Nasal cavity respiratory epithelium epithelial cell of viscerocranial mucosa (primary cell): ENCODE data around the gene RMDN3. TPM values are rescaled to one million over a fixed set of nuclear protein-coding genes. Genes with fewer than 3 reads are reported as not detected.

Experiments used
- total RNA-seq: library from RNA; depleted of rRNA; stranded (reverse); fragments of >200 nt; gene quantifications from 2 replicates; pipeline ENCODE4 v1.2.3, GENCODE V29; 2014

The RMDN3 gene, protein sequence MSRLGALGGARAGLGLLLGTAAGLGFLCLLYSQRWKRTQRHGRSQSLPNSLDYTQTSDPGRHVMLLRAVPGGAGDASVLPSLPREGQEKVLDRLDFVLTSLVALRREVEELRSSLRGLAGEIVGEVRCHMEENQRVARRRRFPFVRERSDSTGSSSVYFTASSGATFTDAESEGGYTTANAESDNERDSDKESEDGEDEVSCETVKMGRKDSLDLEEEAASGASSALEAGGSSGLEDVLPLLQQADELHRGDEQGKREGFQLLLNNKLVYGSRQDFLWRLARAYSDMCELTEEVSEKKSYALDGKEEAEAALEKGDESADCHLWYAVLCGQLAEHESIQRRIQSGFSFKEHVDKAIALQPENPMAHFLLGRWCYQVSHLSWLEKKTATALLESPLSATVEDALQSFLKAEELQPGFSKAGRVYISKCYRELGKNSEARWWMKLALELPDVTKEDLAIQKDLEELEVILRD
- 22.2 and 27.6 TPM in 2 replicates for total RNA-seq

DNA sequence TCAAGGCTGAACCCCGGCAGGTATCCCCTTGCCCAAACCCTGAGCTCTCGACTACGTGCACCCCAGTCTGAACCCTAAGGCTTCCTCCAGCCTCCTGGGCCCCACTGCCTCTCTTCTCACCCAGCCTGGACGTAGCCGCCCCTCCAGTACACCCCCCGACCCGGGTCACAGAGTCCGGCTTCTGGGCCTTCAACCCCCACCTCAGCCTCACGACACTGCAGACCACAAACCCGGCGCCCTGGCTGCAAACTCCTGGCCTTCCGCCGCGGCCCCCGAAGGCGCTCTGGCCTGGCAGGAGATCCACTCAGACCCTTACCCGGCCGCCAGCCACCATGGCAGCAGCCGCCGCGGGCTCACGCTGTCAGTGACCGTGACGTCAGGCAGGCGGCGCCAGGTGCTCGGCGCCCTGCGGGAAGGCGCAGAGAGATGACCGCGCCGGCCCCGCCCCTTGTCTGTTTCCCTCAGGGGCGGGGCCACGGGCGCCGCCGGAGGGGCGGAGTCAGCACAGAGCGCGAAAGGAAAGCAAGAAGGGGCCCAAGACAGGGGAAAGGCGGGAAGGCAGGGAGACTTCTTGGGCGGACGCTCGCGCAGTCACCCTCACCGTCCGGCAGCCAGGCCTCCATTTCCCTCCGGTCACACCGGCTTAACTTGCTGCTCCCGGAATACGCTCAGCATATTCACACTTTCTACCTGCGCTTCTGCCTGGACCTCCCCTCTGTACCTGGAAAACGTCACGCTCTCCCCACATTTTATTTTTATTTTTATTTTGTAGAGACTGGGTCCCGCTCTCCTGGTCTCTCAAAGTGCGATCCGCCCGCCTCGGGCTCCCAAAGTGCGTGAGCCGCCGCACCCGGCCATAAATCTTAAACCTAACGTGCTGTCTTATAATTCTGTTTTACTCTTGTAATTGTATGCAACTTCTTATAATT, at the start of gene RMDN3:
TSS of gene RMDN3 (minus strand) at position 372 of the 929 bp plus-strand sequence. CDS start 471 bp downstream, outside the sequence.

DNA sequence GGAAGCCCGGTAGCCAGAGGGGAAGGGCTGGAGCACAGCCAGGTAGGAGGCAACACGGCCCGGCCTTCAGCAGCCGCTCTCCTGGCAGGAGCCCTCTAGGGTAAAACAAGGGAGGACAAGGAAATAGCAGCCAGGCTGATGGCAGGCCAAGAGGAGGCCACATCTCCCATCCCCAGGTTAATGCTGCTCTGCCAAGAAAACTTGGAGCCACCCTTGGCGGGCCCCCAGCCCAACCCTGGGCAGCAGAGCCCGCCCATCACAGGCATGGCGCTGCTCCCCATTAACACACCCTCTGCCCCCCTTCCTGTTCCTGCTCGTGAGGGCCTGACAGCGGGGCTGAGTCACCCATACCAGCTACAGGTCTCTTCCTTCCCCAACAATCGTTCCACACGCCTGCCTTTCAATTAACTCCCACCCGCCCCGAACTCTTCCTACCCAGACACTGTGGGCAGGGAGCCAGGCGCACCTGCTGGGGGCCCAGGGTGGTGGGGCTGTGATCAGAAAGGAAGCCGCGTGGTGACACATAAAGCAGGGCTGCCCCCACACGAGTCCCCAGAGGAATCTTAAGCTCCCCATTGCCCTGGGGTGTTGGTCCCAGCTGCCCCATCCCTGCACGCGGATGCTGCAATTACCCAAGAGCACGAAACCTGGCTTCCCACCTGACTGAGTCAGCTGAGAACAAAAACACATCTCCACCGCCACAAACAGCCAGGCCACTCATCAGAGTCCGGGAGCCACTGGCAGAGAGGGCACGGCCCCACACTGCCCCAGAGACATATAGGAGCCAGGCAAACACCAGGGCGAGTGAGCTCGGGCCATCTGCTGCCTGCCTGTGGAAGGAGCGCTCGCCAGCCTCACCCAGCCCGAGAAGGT, 14.5 kb upstream of the RMDN3 start, which contains the start of gene C15orf62:
TSS of gene C15orf62 (plus strand) at position 707 of the 873 bp plus-strand sequence. CDS start 516 bp downstream, outside the sequence.

DNA sequence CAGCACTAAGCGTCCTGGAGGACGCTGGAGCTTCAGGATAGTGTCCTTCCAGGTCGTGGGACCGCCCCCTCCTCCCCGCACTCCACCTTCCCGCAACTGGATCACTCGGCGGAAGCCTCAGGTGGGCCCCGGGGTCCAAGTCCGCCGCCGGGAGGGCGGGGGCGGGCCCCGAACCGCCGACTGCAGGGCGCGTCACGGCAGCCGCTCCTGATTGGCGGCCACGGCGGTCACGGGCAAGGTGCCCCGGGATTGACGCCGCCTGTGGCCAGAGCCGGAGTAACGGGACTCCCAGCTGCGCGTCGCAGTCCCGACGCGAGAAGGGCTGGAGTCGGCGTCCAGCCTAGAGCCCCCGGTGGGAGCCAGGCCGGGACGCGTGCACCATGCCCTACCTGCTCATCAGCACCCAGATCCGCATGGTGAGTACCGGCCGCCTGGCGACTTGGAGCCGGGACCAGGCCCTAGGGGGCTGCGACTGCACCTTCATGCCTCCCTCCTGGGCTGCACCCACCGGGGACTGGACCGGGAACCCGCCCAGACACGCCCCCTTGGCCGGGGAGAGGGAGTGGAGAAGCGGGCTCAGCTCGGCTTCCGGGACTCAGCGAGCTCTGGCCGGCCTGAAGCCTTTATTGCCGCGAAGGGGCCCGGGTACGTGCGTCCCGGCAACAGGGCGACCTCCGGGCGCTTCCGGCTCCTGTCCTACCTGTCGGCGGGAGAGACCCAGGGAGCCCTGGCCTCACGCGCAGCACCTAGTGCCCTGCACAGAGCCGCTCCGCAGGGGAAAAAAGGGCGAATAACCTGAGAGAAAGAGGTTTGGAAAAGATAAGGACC, 9.0 kb upstream of the RMDN3 start, which contains the start of gene GCHFR:
TSS of gene GCHFR (plus strand) at position 268 of the 828 bp plus-strand sequence. CDS start at position 381, 113 bp downstream.

DNA sequence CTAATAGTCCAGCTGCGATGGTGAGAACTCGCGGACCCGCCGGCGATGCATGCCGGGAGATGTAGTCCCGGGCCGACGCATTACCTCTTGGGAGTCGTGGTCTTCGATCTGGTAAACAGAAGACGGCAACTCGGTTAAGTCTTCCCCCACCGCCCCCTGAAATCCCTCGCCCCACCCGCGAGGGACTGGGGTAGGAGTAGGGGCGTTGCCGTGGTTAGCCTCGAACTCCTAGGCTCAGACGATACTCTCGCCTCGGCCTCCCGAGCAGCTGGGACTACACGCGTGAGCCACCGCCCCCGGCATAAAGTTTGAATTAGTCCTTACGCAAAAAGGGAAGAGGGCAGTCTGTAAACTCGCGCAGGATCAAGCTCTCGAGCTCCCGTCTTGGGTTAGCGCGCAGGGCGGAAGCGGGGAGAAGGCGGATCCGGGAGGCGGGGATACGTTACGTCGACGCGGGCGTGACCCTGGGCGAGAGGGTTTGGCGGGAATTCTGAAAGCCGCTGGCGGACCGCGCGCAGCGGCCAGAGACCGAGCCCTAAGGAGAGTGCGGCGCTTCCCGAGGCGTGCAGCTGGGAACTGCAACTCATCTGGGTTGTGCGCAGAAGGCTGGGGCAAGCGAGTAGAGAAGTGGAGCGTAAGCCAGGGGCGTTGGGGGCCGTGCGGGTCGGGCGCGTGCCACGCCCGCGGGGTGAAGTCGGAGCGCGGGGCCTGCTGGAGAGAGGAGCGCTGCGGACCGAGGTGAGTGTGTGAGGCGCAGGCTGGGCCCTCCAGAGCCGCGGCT, 60.2 kb downstream of the RMDN3 start, which contains the start of gene RAD51:
TSS of gene RAD51 (plus strand) at position 487 of the 781 bp plus-strand sequence. CDS start 3,585 bp downstream, outside the sequence.

Other genes with a start within 250 kb of the RMDN3 start
- 11.3 and 11.6 TPM in 2 replicates for gene CCDC32, start 190.2 kb downstream of the RMDN3 start, total RNA-seq
- gene RPUSD2, start 186.0 kb downstream of the RMDN3 start, total RNA-seq: 15.4 and 16.0 TPM in 2 replicates
- gene KNL1, start 161.0 kb downstream of the RMDN3 start, total RNA-seq: 0.36 and 0.68 TPM in 2 replicates
- 0.28 and 0.34 TPM in 2 replicates for gene RAD51, start 60.1 kb downstream of the RMDN3 start, total RNA-seq
- 4.3 and 15.7 TPM in 2 replicates for gene GCHFR, start 8.8 kb upstream of the RMDN3 start, total RNA-seq
- 1.1 and 1.7 TPM in 2 replicates for gene C15orf62, start 14.7 kb upstream of the RMDN3 start, total RNA-seq
- 18.8 and 30.3 TPM in 2 replicates for gene ZFYVE19, start 51.8 kb upstream of the RMDN3 start, total RNA-seq
- 25.8 and 27.0 TPM in 2 replicates for gene DNAJC17, start 52.2 kb upstream of the RMDN3 start, total RNA-seq
- not detected in 2 replicates for gene PPP1R14D, start 73.5 kb upstream of the RMDN3 start, total RNA-seq
- gene SPINT1, start 88.8 kb upstream of the RMDN3 start, total RNA-seq: 196 and 485 TPM in 2 replicates
- gene RHOV, start 119.0 kb upstream of the RMDN3 start, total RNA-seq: 6.2 and 37.3 TPM in 2 replicates
- 23.2 and 47.6 TPM in 2 replicates for gene VPS18, start 139.2 kb upstream of the RMDN3 start, total RNA-seq
- gene DLL4, start 174.1 kb upstream of the RMDN3 start, total RNA-seq: under 0.01 and 0.07 TPM in 2 replicates
- gene CHAC1, start 198.2 kb upstream of the RMDN3 start, total RNA-seq: 63.7 and 81.0 TPM in 2 replicates